Liver (tissue), 9 donors: ENCODE measurements around the gene FITM1. TPM values are rescaled to one million over a fixed set of nuclear protein-coding genes. Genes with fewer than 3 reads are reported as not detected.
A peak's percentile ranks its signal among the peaks of the same experiment; 100 is the strongest.

Source experiments
- DNase-seq: peaks from one replicate; pipeline ENCODE4 v3.0.0-alpha.2; 2017; ENCODE audit warnings: low spot score
- H3K27ac ChIP-seq, 2 donors: one replicate each; pipeline ENCODE4 v1.7.0; 2013; ENCODE audit warnings: inconsistent platforms in 2 of 2, low read length in 2 of 2, control low read depth in 1 of 2, low read depth in 1 of 2, mild to moderate bottlenecking in 1 of 2
- H3K27me3 ChIP-seq, 4 donors: one replicate each; pipeline versions ENCODE4 v1.6.1 to v1.7.0; 2013; ENCODE audit warnings: low read length in 3 of 4, inconsistent platforms in 1 of 4, mild to moderate bottlenecking in 1 of 4, moderate library complexity in 1 of 4; ENCODE audit not compliant: control insufficient read depth in 4 of 4, insufficient read depth in 4 of 4
- H3K36me3 ChIP-seq, 4 donors: one replicate each; pipeline versions ENCODE4 v1.6.1 to v1.7.0; 2013; ENCODE audit warnings: low read length in 3 of 4, mild to moderate bottlenecking in 3 of 4, low read depth in 1 of 4, moderate library complexity in 1 of 4; ENCODE audit not compliant: control insufficient read depth in 4 of 4, insufficient read depth in 3 of 4
- H3K4me1 ChIP-seq, 4 donors: one replicate each; pipeline versions ENCODE4 v1.6.1 to v1.7.0; 2013; ENCODE audit warnings: low read length in 3 of 4, mild to moderate bottlenecking in 3 of 4, moderate library complexity in 1 of 4; ENCODE audit not compliant: control insufficient read depth in 4 of 4, insufficient read depth in 4 of 4
- H3K4me3 ChIP-seq, 3 donors: one replicate each; pipeline versions ENCODE4 v1.6.1 to v1.7.0; 2013; ENCODE audit warnings: low read length in 3 of 3, control low read depth in 1 of 3, low read depth in 1 of 3, mild to moderate bottlenecking in 1 of 3
- H3K9ac ChIP-seq, 2 donors: one replicate each; pipeline ENCODE4 v1.7.0; 2013; ENCODE audit warnings: low read length in 2 of 2, mild to moderate bottlenecking in 2 of 2, moderate library complexity in 2 of 2, control low read depth in 1 of 2, low read depth in 1 of 2
- H3K9me3 ChIP-seq, 4 donors: one replicate each; pipeline versions ENCODE4 v1.6.1 to v1.7.0; 2013; ENCODE audit warnings: low read length in 3 of 4; ENCODE audit not compliant: control insufficient read depth in 4 of 4
- EGR1 ChIP-seq, 2 donors: IDR thresholded peaks; 2 replicates each; pipeline ENCODE4 v1.6.1; 2016 to 2018; ENCODE audit warnings: antibody characterized with exemption in 2 of 2, low read depth in 2 of 2
- FOXA1 ChIP-seq: IDR thresholded peaks from 2 replicates; pipeline ENCODE4 v1.6.1; 2016; ENCODE audit warnings: antibody characterized with exemption
- FOXA2 ChIP-seq: IDR thresholded peaks from 2 replicates; pipeline ENCODE4 v1.6.1; 2016; ENCODE audit warnings: antibody characterized with exemption
- GABPA ChIP-seq, 2 donors: IDR thresholded peaks in 1 of 2; conservative IDR thresholded peaks in 1 of 2; 2 replicates each; pipeline ENCODE4 v1.6.1; 2016; ENCODE audit warnings: antibody characterized with exemption in 2 of 2, mild to moderate bottlenecking in 1 of 2, moderate library complexity in 1 of 2
- HNF4A ChIP-seq, 2 donors: conservative IDR thresholded peaks; 2 replicates each; pipeline ENCODE4 v1.6.1; 2016; ENCODE audit warnings: antibody characterized with exemption in 2 of 2, mild to moderate bottlenecking in 2 of 2
- HNF4G ChIP-seq: IDR thresholded peaks from 2 replicates; pipeline ENCODE4 v1.6.1; 2016; ENCODE audit warnings: antibody characterized with exemption
- JUND ChIP-seq, 2 donors: IDR thresholded peaks; 2 replicates each; pipeline ENCODE4 v1.6.1; 2016; ENCODE audit warnings: antibody characterized with exemption in 2 of 2
- NR2F2 ChIP-seq: IDR thresholded peaks from 2 replicates; pipeline ENCODE4 v1.6.1; 2016; ENCODE audit warnings: antibody characterized with exemption
- RAD21 ChIP-seq, 2 donors: IDR thresholded peaks; 2 replicates each; pipeline ENCODE4 v1.6.1; 2016; ENCODE audit warnings: antibody characterized with exemption in 2 of 2, mild to moderate bottlenecking in 2 of 2
- RXRA ChIP-seq, 2 donors: IDR thresholded peaks; 2 replicates each; pipeline ENCODE4 v1.6.1; 2017 to 2018; ENCODE audit warnings: antibody characterized with exemption in 2 of 2, mild to moderate bottlenecking in 1 of 2
- SP1 ChIP-seq: IDR thresholded peaks from 2 replicates; pipeline ENCODE4 v1.6.1; 2018; ENCODE audit warnings: antibody characterized with exemption, mild to moderate bottlenecking
- TAF1 ChIP-seq: conservative IDR thresholded peaks from 2 replicates; pipeline ENCODE4 v1.6.1; 2016; ENCODE audit warnings: antibody characterized with exemption, mild to moderate bottlenecking
- YY1 ChIP-seq: IDR thresholded peaks from 2 replicates; pipeline ENCODE4 v1.6.1; 2016; ENCODE audit warnings: antibody characterized with exemption, mild to moderate bottlenecking
- WGBS: extraction: QIAGEN DNeasy Blood & Tissue Kit; methylation state at CpG from one replicate; pipeline ENCODE4 v1.1.7; 2013; 5-methylcytosine and 5-hydroxymethylcytosine counted together
- polyA plus RNA-seq, 2 donors: library from polyadenylated mRNA; stranded (reverse) in 1 of 2; unstranded in 1 of 2; fragments of 200-250 nt in 1 of 2; fragments of >200 nt in 1 of 2; fragmentation: Nextera tagmentation in 1 of 2; extraction: Ambion mirVana in 1 of 2; gene quantifications; one replicate each; pipeline versions ENCODE4 v1.2.1 to v1.2.3, GENCODE V29; 2013 to 2015
- total RNA-seq, 2 donors: library from RNA; depleted of rRNA; stranded (reverse); fragments of >200 nt; gene quantifications; one replicate each; pipeline ENCODE4 v1.2.3, GENCODE V29; 2014
- TF ChIP-seq, protein P1 (sequence below): IDR thresholded peaks from 2 replicates; pipeline ENCODE4 v1.6.1; 2016; ENCODE audit warnings: antibody characterized with exemption, mild to moderate bottlenecking
- TF ChIP-seq, protein P2 (sequence below): IDR thresholded peaks from 2 replicates; pipeline ENCODE4 v1.6.1; 2016; ENCODE audit warnings: antibody characterized with exemption
- TF ChIP-seq, protein P3 (sequence below): fragments of 150-350 bp; IDR thresholded peaks from 2 replicates; pipeline ENCODE4 v1.5.1; 2017; ENCODE audit warnings: improper control_type of control experiment, low read depth, low read length; ENCODE audit not compliant: missing input control
- TF ChIP-seq, protein P4 (sequence below): IDR thresholded peaks from 2 replicates; pipeline ENCODE4 v1.6.1; 2016; ENCODE audit warnings: antibody characterized with exemption
- TF ChIP-seq, protein P5 (sequence below): IDR thresholded peaks from 2 replicates; pipeline ENCODE4 v1.6.1; 2016; ENCODE audit warnings: antibody characterized with exemption
- donor health status: healthy.
- donor health status: healthy.
- donor health status: healthy.
- donor health status: healthy.
- donor health status: healthy.

FITM1 gene
- total and polyA plus RNA-seq, 4 donors, result 1.7 to 16.1 (median 9.1) TPM

DNA sequence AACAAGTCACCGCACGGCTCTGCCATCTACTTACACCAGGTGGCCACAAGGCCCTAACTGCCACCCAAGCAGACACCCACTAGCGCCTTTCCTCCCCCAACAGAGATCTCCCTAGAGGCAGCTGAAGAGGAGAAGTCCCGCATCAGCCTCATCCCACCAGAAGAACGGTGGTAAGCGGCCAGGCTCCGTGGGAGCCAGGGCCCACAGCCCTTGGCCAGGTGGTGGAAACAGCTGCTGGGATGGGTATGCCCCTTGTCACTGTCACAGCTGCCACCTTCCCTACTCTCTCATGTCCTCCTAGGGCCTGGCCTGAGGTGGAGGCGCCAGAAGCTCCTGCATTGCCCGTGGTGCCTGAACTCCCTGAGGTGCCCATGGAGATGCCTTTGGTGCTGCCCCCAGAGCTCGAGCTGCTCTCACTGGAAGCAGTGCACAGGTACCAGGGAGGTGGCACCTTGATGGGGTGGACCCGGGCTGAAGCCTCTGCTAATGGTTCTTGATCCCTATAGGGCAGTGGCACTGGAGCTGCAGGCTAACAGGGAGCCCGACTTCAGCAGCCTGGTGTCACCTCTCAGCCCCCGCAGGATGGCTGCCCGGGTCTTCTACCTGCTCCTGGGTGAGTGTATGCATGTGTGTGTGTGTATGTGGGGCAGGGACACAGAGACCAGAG lies 49.0 kb downstream of the FITM1 start (continued):
- TF ChIP-seq, protein P1, sequence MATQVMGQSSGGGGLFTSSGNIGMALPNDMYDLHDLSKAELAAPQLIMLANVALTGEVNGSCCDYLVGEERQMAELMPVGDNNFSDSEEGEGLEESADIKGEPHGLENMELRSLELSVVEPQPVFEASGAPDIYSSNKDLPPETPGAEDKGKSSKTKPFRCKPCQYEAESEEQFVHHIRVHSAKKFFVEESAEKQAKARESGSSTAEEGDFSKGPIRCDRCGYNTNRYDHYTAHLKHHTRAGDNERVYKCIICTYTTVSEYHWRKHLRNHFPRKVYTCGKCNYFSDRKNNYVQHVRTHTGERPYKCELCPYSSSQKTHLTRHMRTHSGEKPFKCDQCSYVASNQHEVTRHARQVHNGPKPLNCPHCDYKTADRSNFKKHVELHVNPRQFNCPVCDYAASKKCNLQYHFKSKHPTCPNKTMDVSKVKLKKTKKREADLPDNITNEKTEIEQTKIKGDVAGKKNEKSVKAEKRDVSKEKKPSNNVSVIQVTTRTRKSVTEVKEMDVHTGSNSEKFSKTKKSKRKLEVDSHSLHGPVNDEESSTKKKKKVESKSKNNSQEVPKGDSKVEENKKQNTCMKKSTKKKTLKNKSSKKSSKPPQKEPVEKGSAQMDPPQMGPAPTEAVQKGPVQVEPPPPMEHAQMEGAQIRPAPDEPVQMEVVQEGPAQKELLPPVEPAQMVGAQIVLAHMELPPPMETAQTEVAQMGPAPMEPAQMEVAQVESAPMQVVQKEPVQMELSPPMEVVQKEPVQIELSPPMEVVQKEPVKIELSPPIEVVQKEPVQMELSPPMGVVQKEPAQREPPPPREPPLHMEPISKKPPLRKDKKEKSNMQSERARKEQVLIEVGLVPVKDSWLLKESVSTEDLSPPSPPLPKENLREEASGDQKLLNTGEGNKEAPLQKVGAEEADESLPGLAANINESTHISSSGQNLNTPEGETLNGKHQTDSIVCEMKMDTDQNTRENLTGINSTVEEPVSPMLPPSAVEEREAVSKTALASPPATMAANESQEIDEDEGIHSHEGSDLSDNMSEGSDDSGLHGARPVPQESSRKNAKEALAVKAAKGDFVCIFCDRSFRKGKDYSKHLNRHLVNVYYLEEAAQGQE, result no peak
- TF ChIP-seq NR2F2 (no peak), HNF4G (no peak)

DNA sequence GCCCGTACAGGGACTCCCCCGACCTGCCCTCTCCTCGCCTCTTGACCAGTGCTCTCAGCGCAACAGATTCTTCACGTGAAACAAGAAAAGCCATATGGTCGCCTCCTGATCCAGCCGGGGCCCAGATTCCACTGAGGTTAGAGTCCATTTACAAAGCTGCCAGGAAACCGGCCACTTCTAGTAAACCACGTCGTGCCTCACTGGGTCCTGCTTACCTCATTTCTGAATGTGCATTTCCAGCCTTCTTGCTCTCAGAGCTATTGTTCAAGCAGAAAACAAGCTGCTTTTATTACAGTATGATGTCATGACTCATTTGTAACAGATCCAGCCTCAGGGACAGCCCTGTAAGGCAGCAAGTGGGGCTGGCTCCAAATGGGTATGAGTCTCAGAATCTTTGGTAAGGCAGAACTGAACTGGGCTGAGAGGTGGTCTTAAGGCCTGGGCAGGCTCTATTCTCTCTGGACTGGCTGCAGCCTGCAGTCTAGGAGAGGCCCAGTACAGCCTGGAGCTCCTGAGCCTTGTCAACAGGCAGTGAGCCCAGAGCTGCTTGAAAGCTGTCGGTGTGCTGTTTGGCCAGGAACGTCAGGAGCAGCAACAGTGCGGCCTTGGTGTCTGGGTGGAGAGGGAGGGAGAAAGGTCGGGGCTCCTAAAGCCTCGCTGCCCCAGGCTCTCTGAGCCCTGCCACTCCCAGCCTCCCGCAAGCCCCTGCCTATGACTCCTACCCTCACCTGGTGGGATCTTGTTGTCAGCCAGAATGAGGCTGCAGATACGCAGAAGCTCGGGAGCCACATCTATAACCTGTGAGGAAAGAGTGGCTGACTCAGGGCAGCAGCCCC lies 49.7 kb downstream of the FITM1 start:
- H3K9ac ChIP-seq, result peak overlapping the region; percentile 20 to 38
- H3K27ac ChIP-seq, result peak overlapping the region; percentile 74 to 83
- H3K36me3 ChIP-seq, result peaks cover 18 to 77% (median 28%) of the 10 kb centered on the region in 4 donors
- no peak overlapping the region for H3K4me3 ChIP-seq
- no peaks in the 10 kb centered on the region for H3K27me3 ChIP-seq
- peaks cover 0 to 22% (median 14%) of the 10 kb centered on the region in 4 donors for H3K4me1 ChIP-seq
- 49% methylated on average over 18 of the region's 18 CpGs for WGBS
- TF ChIP-seq GABPA (IDR thresholded peaks at IDR 0.05 in 1 of 2, conservative IDR thresholded peaks at IDR 0.05 in 1 of 2) (peak in 1 of 2 donors; percentile 52), HNF4G (peak; percentile 39), FOXA1 (no peak), FOXA2 (no peak), SP1 (peak; percentile 83), YY1 (no peak), NR2F2 (no peak), EGR1 (IDR thresholded peaks at IDR 0.05; ENCODE audit: low read depth in 2 of 2) (peak in 1 of 2 donors; percentile 42), TAF1 (no peak), HNF4A (conservative IDR thresholded peaks at IDR 0.05) (peak; percentile 81 to 91), RXRA (IDR thresholded peaks at IDR 0.05) (peak; percentile 33 to 88), JUND (IDR thresholded peaks at IDR 0.05) (peak in 1 of 2 donors; percentile 62), RAD21 (IDR thresholded peaks at IDR 0.05) (no peak)
- TF ChIP-seq, protein P2, sequence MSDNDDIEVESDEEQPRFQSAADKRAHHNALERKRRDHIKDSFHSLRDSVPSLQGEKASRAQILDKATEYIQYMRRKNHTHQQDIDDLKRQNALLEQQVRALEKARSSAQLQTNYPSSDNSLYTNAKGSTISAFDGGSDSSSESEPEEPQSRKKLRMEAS, result no peak
- TF ChIP-seq, protein P3, sequence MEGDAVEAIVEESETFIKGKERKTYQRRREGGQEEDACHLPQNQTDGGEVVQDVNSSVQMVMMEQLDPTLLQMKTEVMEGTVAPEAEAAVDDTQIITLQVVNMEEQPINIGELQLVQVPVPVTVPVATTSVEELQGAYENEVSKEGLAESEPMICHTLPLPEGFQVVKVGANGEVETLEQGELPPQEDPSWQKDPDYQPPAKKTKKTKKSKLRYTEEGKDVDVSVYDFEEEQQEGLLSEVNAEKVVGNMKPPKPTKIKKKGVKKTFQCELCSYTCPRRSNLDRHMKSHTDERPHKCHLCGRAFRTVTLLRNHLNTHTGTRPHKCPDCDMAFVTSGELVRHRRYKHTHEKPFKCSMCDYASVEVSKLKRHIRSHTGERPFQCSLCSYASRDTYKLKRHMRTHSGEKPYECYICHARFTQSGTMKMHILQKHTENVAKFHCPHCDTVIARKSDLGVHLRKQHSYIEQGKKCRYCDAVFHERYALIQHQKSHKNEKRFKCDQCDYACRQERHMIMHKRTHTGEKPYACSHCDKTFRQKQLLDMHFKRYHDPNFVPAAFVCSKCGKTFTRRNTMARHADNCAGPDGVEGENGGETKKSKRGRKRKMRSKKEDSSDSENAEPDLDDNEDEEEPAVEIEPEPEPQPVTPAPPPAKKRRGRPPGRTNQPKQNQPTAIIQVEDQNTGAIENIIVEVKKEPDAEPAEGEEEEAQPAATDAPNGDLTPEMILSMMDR, result no peak
- TF ChIP-seq, protein P1, result peak; percentile 37
- TF ChIP-seq, protein P4, sequence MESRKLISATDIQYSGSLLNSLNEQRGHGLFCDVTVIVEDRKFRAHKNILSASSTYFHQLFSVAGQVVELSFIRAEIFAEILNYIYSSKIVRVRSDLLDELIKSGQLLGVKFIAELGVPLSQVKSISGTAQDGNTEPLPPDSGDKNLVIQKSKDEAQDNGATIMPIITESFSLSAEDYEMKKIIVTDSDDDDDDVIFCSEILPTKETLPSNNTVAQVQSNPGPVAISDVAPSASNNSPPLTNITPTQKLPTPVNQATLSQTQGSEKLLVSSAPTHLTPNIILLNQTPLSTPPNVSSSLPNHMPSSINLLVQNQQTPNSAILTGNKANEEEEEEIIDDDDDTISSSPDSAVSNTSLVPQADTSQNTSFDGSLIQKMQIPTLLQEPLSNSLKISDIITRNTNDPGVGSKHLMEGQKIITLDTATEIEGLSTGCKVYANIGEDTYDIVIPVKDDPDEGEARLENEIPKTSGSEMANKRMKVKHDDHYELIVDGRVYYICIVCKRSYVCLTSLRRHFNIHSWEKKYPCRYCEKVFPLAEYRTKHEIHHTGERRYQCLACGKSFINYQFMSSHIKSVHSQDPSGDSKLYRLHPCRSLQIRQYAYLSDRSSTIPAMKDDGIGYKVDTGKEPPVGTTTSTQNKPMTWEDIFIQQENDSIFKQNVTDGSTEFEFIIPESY, result no peak
- TF ChIP-seq, protein P5, sequence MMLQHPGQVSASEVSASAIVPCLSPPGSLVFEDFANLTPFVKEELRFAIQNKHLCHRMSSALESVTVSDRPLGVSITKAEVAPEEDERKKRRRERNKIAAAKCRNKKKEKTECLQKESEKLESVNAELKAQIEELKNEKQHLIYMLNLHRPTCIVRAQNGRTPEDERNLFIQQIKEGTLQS, result no peak
- no peaks in the 10 kb centered on the region for H3K9me3 ChIP-seq
- no peak for DNase-seq
